Transverse colon (tissue), 4 donors: ENCODE measurements around the gene GADD45B.

Experiments used
- CTCF ChIP-seq, 5 experiments: fragments of 200-600 bp in 3 of 5; fragments of 450-650 bp in 2 of 5; sonication (generic) in 3 of 5; IDR thresholded peaks; 1 replicate in 2 of 5; 2 replicates in 3 of 5; pipeline ENCODE4 v1.5.1; 2016 to 2017; ENCODE audit warnings: antibody characterized with exemption in 5 of 5, inconsistent platforms in 3 of 5, mild to moderate bottlenecking in 2 of 5, moderate library complexity in 1 of 5
- EP300 ChIP-seq: sonication (generic); formaldehyde crosslinking; IDR thresholded peaks from one replicate; pipeline ENCODE4 v1.6.1; 2017; ENCODE audit warnings: antibody characterized with exemption, low read depth
- POLR2A ChIP-seq: fragments of 450-650 bp; IDR thresholded peaks from one replicate; pipeline ENCODE4 v1.6.1; 2016; ENCODE audit warnings: antibody characterized with exemption, mild to moderate bottlenecking, moderate library complexity
- POLR2AphosphoS5 ChIP-seq, 3 donors: sonication (generic); formaldehyde crosslinking; IDR thresholded peaks; one replicate each; pipeline ENCODE4 v1.6.1; 2016; ENCODE audit warnings: antibody characterized with exemption in 3 of 3

GRCh38 chr19:2485428-2485827, 9.5 kb downstream of the GADD45B start:
- TF ChIP-seq CTCF (IDR thresholded peaks at IDR 0.05) = no peak
- TF ChIP-seq POLR2A = no peak
- TF ChIP-seq EP300 = no peak
- no peak for TF ChIP-seq POLR2AphosphoS5 (IDR thresholded peaks at IDR 0.05)
